IPS-18a (cell line): Measurements from ENCODE around the gene KIF22.

Experiments used
- H3K27ac ChIP-seq: one replicate; pipeline ENCODE4 v1.5.1; 2013; ENCODE audit warnings: low read length
- H3K27me3 ChIP-seq: one replicate; pipeline ENCODE4 v1.6.1; 2013; ENCODE audit warnings: mild to moderate bottlenecking, low read length; ENCODE audit not compliant: control insufficient read depth, insufficient read depth
- H3K36me3 ChIP-seq: one replicate; pipeline ENCODE4 v1.6.1; 2013; ENCODE audit warnings: low read depth, low read length; ENCODE audit not compliant: control insufficient read depth
- H3K4me1 ChIP-seq: one replicate; pipeline ENCODE4 v1.6.1; 2013; ENCODE audit warnings: low read depth, low read length; ENCODE audit not compliant: control insufficient read depth
- H3K4me3 ChIP-seq: one replicate; pipeline ENCODE4 v1.5.1; 2013; ENCODE audit warnings: low read length
- H3K9ac ChIP-seq: one replicate; pipeline ENCODE4 v1.6.1; 2013; ENCODE audit warnings: mild to moderate bottlenecking, low read length, moderate library complexity
- H3K9me3 ChIP-seq: one replicate; pipeline ENCODE4 v1.6.1; 2013; ENCODE audit warnings: low read depth, low read length; ENCODE audit not compliant: control insufficient read depth

The KIF22 gene

DNA sequence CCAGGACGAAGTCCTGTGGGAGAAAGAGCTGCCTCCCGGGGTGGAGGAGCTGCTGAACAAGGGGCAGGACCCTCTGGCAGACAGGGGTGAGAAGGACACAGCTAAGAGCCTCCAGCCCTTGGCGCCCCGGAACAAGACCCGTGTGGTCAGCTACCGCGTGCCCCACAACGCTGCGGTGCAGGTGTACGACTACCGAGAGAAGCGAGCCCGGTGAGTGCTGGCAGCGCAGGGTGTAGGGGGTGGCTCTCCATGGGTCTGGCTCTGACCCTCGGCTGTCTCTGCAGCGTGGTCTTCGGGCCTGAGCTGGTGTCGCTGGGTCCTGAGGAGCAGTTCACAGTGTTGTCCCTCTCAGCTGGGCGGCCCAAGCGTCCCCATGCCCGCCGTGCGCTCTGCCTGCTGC lies 51.1 kb downstream of the KIF22 start:
- Histone ChIP-seq H3K4me1 (no peaks in the 10 kb centered on the region), H3K36me3 (no peaks in the 10 kb centered on the region), H3K27me3 (no peaks in the 10 kb centered on the region), H3K27ac (no peak overlapping the region), H3K9ac (no peak overlapping the region), H3K4me3 (no peak overlapping the region), H3K9me3 (no peaks in the 10 kb centered on the region)

DNA sequence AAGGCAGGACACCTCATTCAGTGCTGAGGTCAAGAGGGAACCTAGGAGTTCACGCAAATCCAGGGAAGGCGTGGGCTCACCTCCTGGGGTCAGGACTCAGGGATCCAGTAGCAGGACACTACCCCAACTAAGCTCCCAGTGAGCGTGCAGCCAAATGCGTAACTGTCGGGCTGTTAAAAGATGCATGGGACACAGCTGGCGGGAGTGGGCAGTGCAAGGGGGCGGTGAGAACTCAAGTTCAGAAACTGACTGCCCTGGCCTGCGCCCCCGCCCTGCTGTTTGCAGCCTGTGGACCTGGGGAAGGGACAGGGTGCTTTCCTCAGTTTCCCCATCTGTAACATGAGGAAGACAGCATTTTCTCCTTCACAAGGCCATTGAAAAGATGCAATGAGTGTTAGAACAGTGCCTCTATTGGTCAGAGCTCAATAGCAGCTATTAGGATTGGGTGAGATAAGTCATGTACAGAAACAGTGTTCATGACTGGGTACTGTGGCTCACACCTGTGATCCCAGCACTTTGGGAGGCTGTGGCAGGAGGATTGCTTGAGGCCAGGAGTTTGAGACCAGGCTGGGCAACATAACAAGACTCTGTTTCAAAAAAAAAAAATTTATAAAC lies 52.3 kb downstream of the KIF22 start:
- Histone ChIP-seq H3K9ac (no peak overlapping the region), H3K4me1 (no peaks in the 10 kb centered on the region), H3K36me3 (no peaks in the 10 kb centered on the region), H3K27me3 (no peaks in the 10 kb centered on the region), H3K27ac (no peak overlapping the region), H3K9me3 (no peaks in the 10 kb centered on the region), H3K4me3 (no peak overlapping the region)

DNA sequence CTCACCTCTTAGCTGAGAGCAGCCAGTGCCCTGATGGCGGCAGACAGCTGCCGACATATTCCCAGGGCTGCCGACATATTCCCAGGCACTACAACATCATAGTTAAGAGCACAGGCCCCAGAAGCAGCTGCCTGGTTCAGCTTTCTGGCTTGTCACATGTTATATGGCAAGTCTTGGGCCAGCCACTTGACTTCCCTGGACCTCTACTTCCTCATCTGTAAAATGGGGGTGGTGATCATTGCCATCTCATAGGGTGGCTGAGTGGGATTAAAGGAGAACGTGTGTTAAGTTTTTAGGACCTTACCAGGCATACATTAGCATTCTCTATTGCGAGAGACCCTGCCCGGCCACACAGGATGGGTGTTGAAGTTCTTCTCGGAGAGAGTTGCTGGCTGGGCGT lies 53.4 kb downstream of the KIF22 start:
- no peak overlapping the region for H3K27ac ChIP-seq
- no peaks in the 10 kb centered on the region for H3K4me1 ChIP-seq
- no peaks in the 10 kb centered on the region for H3K27me3 ChIP-seq
- no peak overlapping the region for H3K4me3 ChIP-seq
- H3K36me3 ChIP-seq, result no peaks in the 10 kb centered on the region
- no peaks in the 10 kb centered on the region for H3K9me3 ChIP-seq
- H3K9ac ChIP-seq, result no peak overlapping the region

- no peaks in the 10 kb centered on the region for H3K4me1 ChIP-seq
- no peaks in the 10 kb centered on the region for H3K9me3 ChIP-seq
- H3K27ac ChIP-seq, result no peak overlapping the region
- no peak overlapping the region for H3K9ac ChIP-seq
- no peaks in the 10 kb centered on the region for H3K36me3 ChIP-seq
- no peaks in the 10 kb centered on the region for H3K27me3 ChIP-seq
- no peak overlapping the region for H3K4me3 ChIP-seq
Observed at GRCh38 chr16:29844575-29845331, 54.2 kb downstream of the KIF22 start.

GRCh38 chr16:29845656-29846055 lies 55.1 kb downstream of the KIF22 start:
- H3K9ac ChIP-seq, result no peak overlapping the region
- H3K27ac ChIP-seq, result no peak overlapping the region
- no peaks in the 10 kb centered on the region for H3K36me3 ChIP-seq
- no peak overlapping the region for H3K4me3 ChIP-seq
- no peaks in the 10 kb centered on the region for H3K4me1 ChIP-seq
- no peaks in the 10 kb centered on the region for H3K9me3 ChIP-seq
- no peaks in the 10 kb centered on the region for H3K27me3 ChIP-seq

DNA sequence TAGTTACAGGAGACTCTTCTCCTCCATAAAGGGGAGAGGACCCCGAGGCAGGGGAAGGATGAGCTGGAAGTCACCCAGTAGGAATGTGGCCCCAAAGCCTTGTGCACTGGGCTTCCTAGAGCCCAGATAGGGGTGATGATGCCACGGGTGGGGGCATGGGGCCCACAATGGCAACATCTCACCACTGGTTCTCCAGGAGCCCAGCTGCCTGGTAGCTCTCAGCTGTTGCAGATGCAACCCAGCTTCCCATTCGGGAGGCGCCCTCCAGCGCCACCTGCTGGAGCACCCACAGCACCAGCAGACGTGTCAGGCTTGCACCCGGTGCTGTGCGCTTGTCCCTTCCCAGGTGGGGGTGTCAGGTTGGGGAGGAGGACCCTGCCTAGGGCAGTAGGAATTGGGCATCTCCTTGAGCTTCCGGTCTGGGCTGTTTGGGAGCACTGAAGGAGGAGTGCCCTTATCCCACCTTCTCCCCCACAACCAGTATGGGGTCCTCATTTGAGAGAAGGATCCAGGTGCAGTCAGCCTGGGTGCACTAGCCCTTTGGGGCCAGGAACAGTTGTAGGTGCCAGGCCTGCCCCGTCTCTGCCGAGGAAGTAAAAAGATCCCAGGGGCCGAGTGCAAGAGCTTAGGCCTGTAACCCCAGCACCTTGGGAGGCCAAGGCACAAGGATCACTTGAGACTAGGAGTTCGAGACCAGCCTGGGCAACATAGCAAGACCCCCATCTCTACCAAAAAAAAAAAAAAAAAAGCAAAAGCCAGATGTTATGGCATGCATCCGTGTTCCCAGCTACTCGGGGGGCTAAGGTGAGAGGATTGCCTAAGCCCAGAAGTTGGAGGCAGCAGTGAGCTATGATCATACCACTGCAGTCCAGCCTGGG lies 58.1 kb downstream of the KIF22 start:
- Histone ChIP-seq H3K4me1 (no peaks in the 10 kb centered on the region), H3K9me3 (no peaks in the 10 kb centered on the region), H3K27ac (no peak overlapping the region), H3K4me3 (no peak overlapping the region), H3K9ac (no peak overlapping the region), H3K27me3 (no peaks in the 10 kb centered on the region), H3K36me3 (no peaks in the 10 kb centered on the region)

DNA sequence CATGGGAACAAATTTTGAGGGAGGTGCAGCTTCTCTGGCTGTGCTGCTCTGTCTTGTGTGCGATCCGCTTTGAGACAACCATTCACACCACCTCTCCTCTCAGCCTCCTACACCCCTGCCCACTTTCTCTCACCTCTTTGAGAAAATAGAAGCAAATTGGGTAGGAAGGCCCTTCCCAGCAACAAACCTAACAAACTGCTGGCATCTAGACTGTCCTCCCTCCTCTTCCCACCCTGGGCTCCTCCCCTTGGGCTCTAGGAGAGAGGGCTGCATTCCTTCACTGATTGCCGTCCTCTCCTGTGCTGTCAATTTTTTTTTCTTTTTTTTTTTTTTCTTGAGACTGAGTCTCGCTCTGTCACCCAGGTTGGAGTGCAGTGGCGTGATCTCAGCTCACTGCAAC lies 59.0 kb downstream of the KIF22 start:
- Histone ChIP-seq H3K9me3 (no peaks in the 10 kb centered on the region), H3K4me3 (no peak overlapping the region), H3K27me3 (no peaks in the 10 kb centered on the region), H3K4me1 (no peaks in the 10 kb centered on the region), H3K27ac (no peak overlapping the region), H3K9ac (no peak overlapping the region), H3K36me3 (no peaks in the 10 kb centered on the region)

- H3K27me3 ChIP-seq, result no peaks in the 10 kb centered on the region
- no peaks in the 10 kb centered on the region for H3K9me3 ChIP-seq
- no peak overlapping the region for H3K4me3 ChIP-seq
- no peaks in the 10 kb centered on the region for H3K36me3 ChIP-seq
- no peak overlapping the region for H3K9ac ChIP-seq
- H3K27ac ChIP-seq, result no peak overlapping the region
- H3K4me1 ChIP-seq, result no peaks in the 10 kb centered on the region
Observed at GRCh38 chr16:29850998-29851397, 60.4 kb downstream of the KIF22 start.

DNA sequence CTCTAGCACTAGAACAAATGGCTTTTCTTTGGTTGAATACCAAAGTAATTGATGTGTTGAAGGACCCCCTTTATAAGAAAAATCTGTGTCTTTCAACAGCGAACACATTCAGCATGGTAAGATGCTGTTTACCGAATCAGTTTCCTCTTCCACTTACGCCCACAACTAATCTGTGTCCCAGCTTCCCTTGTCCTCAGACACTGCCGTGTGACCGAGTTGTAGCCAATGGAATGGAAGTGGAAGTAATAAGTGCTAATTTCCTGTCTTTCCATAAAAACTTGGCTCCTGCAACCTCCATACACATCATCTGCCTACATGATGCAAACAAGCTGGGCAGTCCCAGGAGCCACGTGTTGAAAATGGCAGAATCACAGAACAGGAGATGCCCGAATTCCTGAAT lies 62.1 kb downstream of the KIF22 start:
- H3K9me3 ChIP-seq, result no peaks in the 10 kb centered on the region
- no peaks in the 10 kb centered on the region for H3K27me3 ChIP-seq
- no peak overlapping the region for H3K27ac ChIP-seq
- H3K36me3 ChIP-seq, result no peaks in the 10 kb centered on the region
- H3K4me3 ChIP-seq, result no peak overlapping the region
- no peak overlapping the region for H3K9ac ChIP-seq
- H3K4me1 ChIP-seq, result no peaks in the 10 kb centered on the region

DNA sequence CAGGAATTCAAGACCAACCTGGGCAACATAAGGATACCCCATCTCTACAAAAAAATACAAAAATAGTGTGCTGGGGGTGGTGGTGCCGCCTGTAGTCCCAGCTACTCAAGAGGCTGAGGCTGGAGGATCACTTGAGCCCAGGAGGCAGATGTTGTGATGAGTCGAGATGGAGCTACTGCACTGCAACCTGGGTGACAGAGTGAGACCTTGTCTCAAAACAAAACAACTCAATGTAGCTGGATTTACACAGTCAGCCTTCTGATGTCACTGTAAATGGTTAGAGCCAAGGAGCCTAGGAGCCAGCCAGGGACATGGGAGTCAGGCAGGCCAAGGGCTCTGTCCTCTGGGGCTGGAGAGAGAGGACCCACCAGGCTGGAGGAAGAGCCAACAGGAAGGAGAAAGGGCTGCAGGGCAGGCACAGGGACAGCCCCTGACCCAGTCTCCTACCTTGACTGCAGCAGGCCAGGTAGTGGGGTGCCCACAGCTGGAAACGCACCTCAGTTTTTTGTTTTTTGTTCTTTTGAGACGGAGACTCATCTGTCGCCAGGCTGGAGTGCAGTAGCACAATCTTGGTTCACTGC lies 64.1 kb downstream of the KIF22 start:
- Histone ChIP-seq H3K9me3 (no peaks in the 10 kb centered on the region), H3K27ac (no peak overlapping the region), H3K36me3 (peaks cover 10% of the 10 kb centered on the region), H3K27me3 (no peaks in the 10 kb centered on the region), H3K4me3 (no peak overlapping the region), H3K9ac (no peak overlapping the region), H3K4me1 (no peaks in the 10 kb centered on the region)
